GM10248 (cell line): Measurements from ENCODE around the gene APEH.

ENCODE experiments used
- CTCF ChIA-PET: fragments of 300-600 bp; sonication (Branson Sonifier 250); formaldehyde crosslinking; extraction: SDS; loops from one replicate; lab custom pipeline; 2021; ENCODE audit warnings: antibody characterized with exemption; lab: Yijun Ruan, JAX
- POLR2A ChIA-PET: fragments of 350-650 bp; sonication (Branson Sonifier 250); formaldehyde crosslinking; extraction: SDS; loops from one replicate; lab custom pipeline; 2020; ENCODE audit warnings: antibody characterized with exemption; lab: Yijun Ruan, JAX
- DNase-seq: peaks from one replicate; pipeline ENCODE4 v3.0.0; 2012; ENCODE audit errors: extremely low spot score
- TF ChIP-seq, protein P1 (sequence below): IDR thresholded peaks from 2 replicates; pipeline ENCODE4 v1.5.1; 2012; ENCODE audit warnings: mild to moderate bottlenecking, low read depth; ENCODE audit errors: extremely low read depth, missing control alignments, control extremely low read depth

APEH gene

DNA sequence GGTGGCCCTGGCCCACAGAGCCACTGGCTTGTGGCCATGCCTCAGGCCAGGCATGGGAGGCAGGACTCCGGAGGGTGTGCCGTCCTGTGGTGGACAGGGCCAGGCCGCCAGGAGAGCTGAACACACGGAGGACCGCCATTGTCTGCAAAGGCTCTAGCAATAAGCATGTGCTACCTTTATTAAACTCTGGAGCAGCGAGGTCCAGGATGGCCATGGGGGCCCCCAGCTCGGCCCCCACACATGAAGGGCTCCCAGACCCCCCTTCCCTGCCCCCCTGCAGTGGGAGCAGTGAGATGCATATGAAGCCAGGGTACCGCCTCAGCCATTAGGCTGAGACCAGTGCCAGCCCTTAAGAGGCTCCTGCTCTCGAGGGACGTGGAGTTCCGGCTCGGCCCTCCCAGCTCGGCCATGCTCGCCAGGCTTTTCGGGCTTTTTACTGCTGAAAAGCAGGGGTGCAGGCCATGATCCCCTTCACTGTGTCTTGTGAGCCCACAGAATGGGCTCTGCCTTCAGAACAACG is 42.6 kb downstream of the APEH start:
- CTCF ChIA-PET, result interaction anchor here (6.4 kb wide), 1 partner anchor 14 kb away, joined by 37 read pairs; no protein-coding TSS in a partner anchor
- no peak for DNase-seq
- POLR2A ChIA-PET, result no interaction called here
- TF ChIP-seq, protein P1, sequence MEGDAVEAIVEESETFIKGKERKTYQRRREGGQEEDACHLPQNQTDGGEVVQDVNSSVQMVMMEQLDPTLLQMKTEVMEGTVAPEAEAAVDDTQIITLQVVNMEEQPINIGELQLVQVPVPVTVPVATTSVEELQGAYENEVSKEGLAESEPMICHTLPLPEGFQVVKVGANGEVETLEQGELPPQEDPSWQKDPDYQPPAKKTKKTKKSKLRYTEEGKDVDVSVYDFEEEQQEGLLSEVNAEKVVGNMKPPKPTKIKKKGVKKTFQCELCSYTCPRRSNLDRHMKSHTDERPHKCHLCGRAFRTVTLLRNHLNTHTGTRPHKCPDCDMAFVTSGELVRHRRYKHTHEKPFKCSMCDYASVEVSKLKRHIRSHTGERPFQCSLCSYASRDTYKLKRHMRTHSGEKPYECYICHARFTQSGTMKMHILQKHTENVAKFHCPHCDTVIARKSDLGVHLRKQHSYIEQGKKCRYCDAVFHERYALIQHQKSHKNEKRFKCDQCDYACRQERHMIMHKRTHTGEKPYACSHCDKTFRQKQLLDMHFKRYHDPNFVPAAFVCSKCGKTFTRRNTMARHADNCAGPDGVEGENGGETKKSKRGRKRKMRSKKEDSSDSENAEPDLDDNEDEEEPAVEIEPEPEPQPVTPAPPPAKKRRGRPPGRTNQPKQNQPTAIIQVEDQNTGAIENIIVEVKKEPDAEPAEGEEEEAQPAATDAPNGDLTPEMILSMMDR, result no peak

DNA sequence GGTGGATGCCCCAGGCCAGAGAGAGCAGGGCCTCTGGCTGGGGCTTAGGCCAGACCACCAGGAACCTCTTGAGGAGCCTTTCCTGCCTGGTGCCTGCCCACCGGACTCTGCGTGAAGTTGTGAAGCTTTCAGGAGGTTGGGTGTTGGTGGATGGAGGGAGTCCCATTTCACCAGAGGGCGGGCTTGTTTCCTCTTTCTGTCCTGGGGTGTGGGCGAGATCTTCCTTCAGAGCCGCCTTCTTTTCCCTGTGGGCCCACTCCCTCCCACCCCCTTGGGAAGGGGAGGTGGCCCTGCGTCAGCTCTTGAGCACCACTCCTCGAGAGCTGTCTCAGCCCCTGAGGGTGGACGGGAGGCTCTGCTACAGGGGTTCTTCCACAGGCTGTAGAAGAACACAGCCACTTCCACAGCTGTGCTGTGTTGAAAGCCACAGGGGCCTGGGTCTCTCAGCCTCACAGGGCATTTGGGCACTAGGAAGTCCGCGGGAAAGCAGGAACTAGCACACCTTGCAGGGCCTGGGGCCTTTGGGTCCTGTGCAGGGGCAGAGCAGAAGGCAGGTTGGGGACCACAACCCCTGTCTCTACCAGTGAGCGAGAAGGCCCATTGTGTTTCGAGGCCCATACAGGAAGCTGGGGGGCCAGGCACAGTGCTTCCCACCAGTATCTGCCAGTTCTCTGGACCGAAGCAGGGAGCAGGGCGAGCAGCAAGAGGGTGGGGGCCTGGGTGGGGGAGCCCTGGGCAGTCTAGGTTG is 43.2 kb downstream of the APEH start:
- ChIA-PET CTCF (interaction anchor here (2.1 to 6.4 kb wide), 2 partner anchors 11 to 15 kb away, joined by 7 to 37 read pairs; no protein-coding TSS in a partner anchor), POLR2A (interaction anchor here (0.7 kb wide), 1 partner anchor 135 kb away, joined by 4 read pairs; no protein-coding TSS in a partner anchor)
- TF ChIP-seq, protein P1, result no peak
- no peak for DNase-seq

DNA sequence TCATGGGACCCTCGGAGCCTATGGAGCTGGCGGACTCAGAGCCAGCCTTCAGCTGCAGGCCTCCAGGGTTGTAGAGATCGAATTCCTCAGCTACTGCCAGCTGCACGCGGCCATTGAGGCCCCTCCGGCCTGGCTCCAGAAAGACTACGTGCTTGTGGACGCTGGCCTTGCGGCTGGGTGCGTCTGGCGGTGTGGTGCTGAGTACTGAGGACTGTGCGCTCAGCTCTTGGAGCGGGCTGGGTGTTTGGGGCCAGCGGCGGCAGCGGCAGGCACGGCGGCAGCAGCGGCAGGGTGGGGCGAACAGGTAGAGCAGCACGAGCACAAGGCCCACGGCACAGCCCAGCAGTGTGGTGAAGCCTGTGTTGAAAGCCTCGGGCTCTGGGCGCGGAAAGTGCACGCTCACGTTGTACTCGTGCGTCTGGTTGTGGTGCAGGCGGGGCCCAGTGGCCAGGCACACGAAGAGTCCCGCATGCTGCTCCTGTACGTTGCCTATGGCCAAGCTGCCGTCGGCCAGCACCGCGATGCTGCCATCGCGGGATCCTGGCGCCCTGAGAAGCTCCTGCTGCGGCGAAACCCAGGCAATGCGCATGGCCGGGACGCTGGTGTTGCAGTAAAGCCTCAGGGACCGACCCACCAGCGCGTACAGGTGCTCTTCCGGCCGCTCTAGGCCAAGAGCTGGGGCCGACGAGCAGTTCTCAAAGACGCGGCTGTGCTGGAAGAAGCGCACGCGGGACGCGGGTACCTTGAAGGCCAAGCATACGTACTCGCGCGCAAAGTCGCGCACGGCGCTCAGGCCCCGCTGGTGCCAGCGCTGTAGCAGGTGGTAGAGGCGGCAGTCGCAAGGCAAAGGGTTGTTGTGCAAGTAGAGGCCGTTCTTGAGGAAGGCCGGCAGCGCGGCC is 44.1 kb downstream of the APEH start:
- ChIA-PET CTCF (interaction anchor here (0.8 to 6.4 kb wide), 8 partner anchors 12 to 178 kb away, joined by 3 to 37 read pairs (median 3); partner anchors contain the start of genes MST1 and RNF123), POLR2A (interaction anchor here (0.7 kb wide), 1 partner anchor 134 kb away, joined by 4 read pairs; no protein-coding TSS in a partner anchor)
- no peak for DNase-seq
- TF ChIP-seq, protein P1, result no peak

DNA sequence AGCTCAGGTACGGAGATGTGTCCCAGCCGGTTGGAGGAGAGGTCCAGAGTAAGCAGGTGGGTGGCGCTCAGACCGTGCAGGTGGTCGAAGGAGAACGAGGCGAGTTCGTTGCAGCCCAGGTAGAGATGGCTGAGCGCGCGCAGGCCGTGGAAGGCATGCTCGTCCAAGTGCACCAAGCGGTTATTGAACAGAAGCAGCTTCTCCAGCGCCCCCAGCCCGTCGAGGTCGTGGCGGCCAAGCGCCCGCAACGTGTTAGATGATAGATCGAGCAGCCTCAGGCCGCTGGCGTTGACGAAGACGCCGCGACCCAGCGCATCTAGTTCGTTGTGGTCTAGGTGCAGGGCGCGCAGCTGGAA is 44.7 kb downstream of the APEH start:
- POLR2A ChIA-PET, result no interaction called here
- CTCF ChIA-PET, result interaction anchor here (0.8 to 6.4 kb wide), 10 partner anchors 13 to 179 kb away, joined by 3 to 37 read pairs (median 4); partner anchors contain the start of genes INKA1, MST1 and RNF123
- TF ChIP-seq, protein P1, result no peak

DNA sequence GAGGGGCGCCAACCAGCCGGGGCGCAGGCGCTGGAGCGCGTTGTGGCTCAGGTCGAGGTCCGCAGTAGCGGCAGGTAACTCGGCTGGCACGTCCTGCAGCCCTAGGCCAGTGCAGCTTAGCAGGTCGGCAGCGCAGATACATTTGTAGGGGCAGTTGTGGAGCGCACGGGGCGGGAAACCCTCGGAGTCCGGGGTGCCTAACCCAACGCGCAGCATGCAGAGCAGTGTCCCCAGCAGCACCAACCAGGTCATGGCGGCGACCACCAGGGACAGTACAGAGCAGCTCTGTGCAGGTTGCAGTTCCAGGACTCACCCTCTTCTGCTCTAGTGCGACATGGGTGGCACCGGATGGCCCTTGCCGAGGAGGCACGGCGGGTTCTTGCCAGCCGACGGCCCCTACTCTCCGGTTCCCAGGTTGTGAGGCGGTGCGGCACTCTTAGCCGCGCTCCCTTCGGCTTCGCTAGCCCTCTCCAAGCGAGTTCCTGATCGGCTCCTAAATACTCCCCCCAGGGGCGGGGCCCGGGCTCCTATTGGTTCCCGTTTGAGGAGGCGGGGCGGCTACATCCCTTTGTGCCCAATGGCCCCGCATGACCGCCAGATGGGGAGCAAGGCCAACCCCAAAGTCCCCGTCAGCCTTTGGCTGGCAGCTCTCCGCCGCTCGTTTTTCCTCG is 45.2 kb downstream of the APEH start, which contains the start of gene AMIGO3:
Gene AMIGO3 (minus strand): TSS at position 471 of the 671 bp plus-strand sequence. CDS start 219 bp downstream, at position 252.
- CTCF ChIA-PET, result interaction anchor here (0.6 to 6.4 kb wide), 11 partner anchors 8 to 180 kb away, joined by 3 to 37 read pairs (median 4); partner anchors contain the start of gene INKA1
- peak; percentile 95 for DNase-seq
- POLR2A ChIA-PET, result interaction anchor here (0.7 kb wide), 1 partner anchor 621 kb away, joined by 3 read pairs; no protein-coding TSS in a partner anchor
- TF ChIP-seq, protein P1, result peak; percentile 49

More for the DNA sequence above, 44.7 kb downstream of the APEH start:
- no peak for DNase-seq
